Activated B cell treated with CpG ODN at 0.5 μM for 24 hours (primary cell): Measurements from ENCODE around the gene RASGRP2. TPM values are rescaled to one million over a fixed set of nuclear protein-coding genes. Genes with fewer than 3 reads are reported as not detected.
A peak's percentile ranks its signal among the peaks of the same experiment; 100 is the strongest.

Experiments
- ATAC-seq: fragments of 200-7000 bp; cut with Tn5 transposase; one replicate; pipeline ENCODE4 v1.10.0; 2021; ENCODE audit warnings: low read depth, mild to moderate bottlenecking, moderate library complexity
- CTCF ChIA-PET: fragments of 350-600 bp; sonication (Branson Sonifier 250); formaldehyde crosslinking; loops from one replicate; lab custom pipeline; 2021; ENCODE audit warnings: antibody characterized with exemption; lab: Charles Lee
- POLR2A ChIA-PET: fragments of 350-600 bp; sonication (Branson Sonifier 250); formaldehyde crosslinking; loops from one replicate; lab custom pipeline; 2021; ENCODE audit warnings: antibody characterized with exemption; lab: Charles Lee
- DNase-seq: peaks from one replicate; pipeline ENCODE4 v3.0.0; 2022
- H3K27ac Mint-ChIP-seq: one replicate; pipeline ENCODE4 v1.8.0; 2020; ENCODE audit warnings: mixed read lengths
- H3K27me3 Mint-ChIP-seq: one replicate; pipeline ENCODE4 v1.8.0; 2021; ENCODE audit warnings: mixed read lengths
- H3K36me3 Mint-ChIP-seq: one replicate; pipeline ENCODE4 v1.8.0; 2021; ENCODE audit warnings: low read depth, mixed read lengths
- H3K4me1 Mint-ChIP-seq: one replicate; pipeline ENCODE4 v1.8.0; 2021; ENCODE audit warnings: mixed read lengths
- H3K4me3 Mint-ChIP-seq: one replicate; pipeline ENCODE4 v1.8.0; 2020; ENCODE audit warnings: mild to moderate bottlenecking, mixed read lengths
- H3K9me3 Mint-ChIP-seq: one replicate; pipeline ENCODE4 v1.8.0; 2020; ENCODE audit warnings: mixed read lengths
- CTCF ChIP-seq: fragments of 200-600 bp; IDR thresholded peaks from one replicate; pipeline ENCODE4 v1.8.0; 2022; ENCODE audit warnings: antibody characterized with exemption, mild to moderate bottlenecking
- intact Hi-C: fragments of 100-400 bp; cut with micrococcal nuclease; formaldehyde crosslinking; loops from one replicate; pipeline ENCODE4 v1.15.1; 2024
- total RNA-seq: library from RNA; stranded (reverse); gene quantifications from 2 replicates; pipeline ENCODE4 v1.2.3, GENCODE V29; 2022

The RASGRP2 gene
- total RNA-seq, 1 donor from 2014 or later: 177 TPM

- ATAC-seq (no peak), DNase-seq (no peak)
- Mint-ChIP-seq H3K9me3 (no peaks in the 10 kb centered on the region), H3K4me3 (no peak overlapping the region), H3K4me1 (peaks cover 33% of the 10 kb centered on the region), H3K27ac (no peak overlapping the region), H3K36me3 (no peaks in the 10 kb centered on the region), H3K27me3 (peaks cover 16% of the 10 kb centered on the region)
- no peak for TF ChIP-seq CTCF
- POLR2A ChIA-PET: interaction anchor here (2.7 kb wide), 1 partner anchor 54 kb away, joined by 42 read pairs; the partner anchor contains the start of gene RASGRP2
- CTCF ChIA-PET: interaction anchor here (1.0 to 3.0 kb wide), 5 partner anchors 14 to 372 kb away, joined by 3 to 25 read pairs (median 4); partner anchors contain the start of genes CDC42BPG and PRDX5
- intact Hi-C loops: no loop called here
Observed at GRCh38 chr11:64690235-64690634, 53.7 kb downstream of the RASGRP2 start.

DNA sequence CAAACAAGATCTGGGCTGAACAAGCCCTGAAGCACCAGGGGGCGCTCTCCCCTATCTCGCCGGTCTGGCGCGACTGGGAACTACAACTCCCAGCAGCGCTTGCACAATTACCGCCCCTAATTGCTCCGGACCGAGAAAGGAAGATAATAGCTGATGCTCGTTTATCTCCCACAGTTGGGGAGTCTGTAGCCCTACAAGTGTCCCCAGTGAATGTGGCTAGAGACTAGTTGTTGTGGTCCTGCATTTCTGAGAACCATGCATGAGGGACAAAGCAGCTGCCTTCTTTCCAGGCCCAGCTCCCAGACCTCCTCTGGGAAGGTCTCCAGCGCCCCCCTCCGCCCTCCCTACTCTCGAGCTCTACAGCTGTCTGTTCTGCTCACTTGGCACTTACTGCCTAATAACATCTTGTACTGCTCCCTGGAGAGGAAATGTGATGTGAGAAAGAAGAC is 55.4 kb downstream of the RASGRP2 start:
- peak; percentile 85 for TF ChIP-seq CTCF
- Mint-ChIP-seq H3K4me3 (peak overlapping the region; percentile 82), H3K36me3 (no peaks in the 10 kb centered on the region), H3K4me1 (peaks cover 21% of the 10 kb centered on the region), H3K9me3 (no peaks in the 10 kb centered on the region), H3K27me3 (peaks cover 15% of the 10 kb centered on the region), H3K27ac (peak overlapping the region; percentile 82)
- ChIA-PET CTCF (interaction anchor here (0.7 to 3.0 kb wide), 32 partner anchors 9 to 433 kb away, joined by 3 to 49 read pairs (median 4); partner anchors contain the start of genes FAU, MAP4K2, MRPL49 and NRXN2), POLR2A (interaction anchor here (0.6 to 2.7 kb wide), 16 partner anchors 13 to 522 kb away, joined by 3 to 42 read pairs (median 4); partner anchors contain the start of genes NRXN2, RASGRP2, SF1 and STIP1)
- ATAC-seq (peak; percentile 95), DNase-seq (peak; percentile 91)
- intact Hi-C loops: loop anchor here (1.0 to 5.0 kb wide), 8 partner anchors 16 to 429 kb away; partner anchors contain the start of genes NRXN2, SF1 and ZNHIT2

- intact Hi-C loops: loop anchor here (1.0 to 5.0 kb wide), 8 partner anchors 17 to 429 kb away; partner anchors contain the start of genes NRXN2, SF1 and ZNHIT2
- Mint-ChIP-seq H3K36me3 (no peaks in the 10 kb centered on the region), H3K9me3 (no peaks in the 10 kb centered on the region), H3K4me3 (peak overlapping the region; percentile 82), H3K4me1 (peaks cover 19% of the 10 kb centered on the region), H3K27me3 (peaks cover 13% of the 10 kb centered on the region), H3K27ac (peak overlapping the region; percentile 82)
- no peak for TF ChIP-seq CTCF
- DNase-seq: no peak
- CTCF ChIA-PET: interaction anchor here (0.7 to 3.0 kb wide), 27 partner anchors 8 to 434 kb away, joined by 3 to 49 read pairs (median 6); partner anchors contain the start of genes FAU, MAP4K2, MRPL49 and NRXN2
- POLR2A ChIA-PET: interaction anchor here (0.6 to 2.7 kb wide), 14 partner anchors 13 to 522 kb away, joined by 3 to 42 read pairs (median 4); partner anchors contain the start of genes NRXN2, RASGRP2, SF1 and ZNHIT2
- ATAC-seq: no peak
Observed at GRCh38 chr11:64687643-64688533, 56.1 kb downstream of the RASGRP2 start.

DNA sequence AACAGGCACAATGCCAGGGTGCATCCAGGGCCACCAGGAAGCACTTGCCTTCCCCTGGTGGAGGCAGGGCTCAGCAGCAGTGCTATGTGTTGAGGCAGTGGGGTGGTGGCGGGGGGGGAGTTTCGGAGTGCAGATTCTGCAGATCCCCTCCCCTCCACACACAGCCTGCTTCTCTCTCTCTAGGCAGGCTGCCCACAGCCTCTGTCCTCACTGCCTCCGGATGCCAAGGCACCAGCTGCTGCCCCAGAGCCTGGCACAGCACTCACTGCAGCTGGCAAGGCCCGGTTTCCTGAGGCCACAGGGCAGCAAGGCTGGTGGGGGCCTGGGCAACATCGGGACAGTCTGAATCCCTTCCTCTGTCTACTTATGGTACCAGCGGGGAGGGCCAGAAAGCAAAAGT is 56.7 kb downstream of the RASGRP2 start:
- intact Hi-C loops: loop anchor here (5.0 kb wide), 1 partner anchor 35 kb away; no protein-coding TSS in a partner anchor
- DNase-seq (no peak), ATAC-seq (no peak)
- no peak overlapping the region for H3K27ac Mint-ChIP-seq
- ChIA-PET POLR2A (no interaction called here), CTCF (no interaction called here)
- H3K27me3 Mint-ChIP-seq: peaks cover 7% of the 10 kb centered on the region
- peaks cover 16% of the 10 kb centered on the region for H3K4me1 Mint-ChIP-seq
- H3K9me3 Mint-ChIP-seq: no peaks in the 10 kb centered on the region
- no peak for TF ChIP-seq CTCF
- H3K4me3 Mint-ChIP-seq: no peak overlapping the region
- H3K36me3 Mint-ChIP-seq: no peaks in the 10 kb centered on the region
